Smooth muscle cell (in vitro differentiated cells): Measurements from ENCODE around the gene TMEM233. TPM values are rescaled to one million over a fixed set of nuclear protein-coding genes. Genes with fewer than 3 reads are reported as not detected.

Experiments used
- DNase-seq: peaks from one replicate; lab custom pipeline; 2025; ENCODE audit not compliant: unreplicated experiment; lab: John Stamatoyannopoulos, UW
- H2AFZ ChIP-seq: fragments of 200-600 bp; sonication (generic); 2 replicates; pipeline ENCODE4 v1.6.0; 2016; ENCODE audit warnings: antibody characterized with exemption, low read depth, mild to moderate bottlenecking
- H3F3A ChIP-seq: fragments of 200-600 bp; sonication (generic); 2 replicates; pipeline ENCODE4 v1.6.0; 2017; ENCODE audit warnings: antibody characterized with exemption, low read depth
- H3K27ac ChIP-seq: fragments of 200-600 bp; sonication (generic); 2 replicates; pipeline ENCODE4 v1.5.1; 2016; ENCODE audit warnings: low read depth, mild to moderate bottlenecking
- H3K27me3 ChIP-seq: fragments of 200-600 bp; sonication (generic); 2 replicates; pipeline ENCODE4 v1.6.1; 2016; ENCODE audit warnings: low read depth, mild to moderate bottlenecking
- H3K36me3 ChIP-seq: fragments of 200-600 bp; sonication (generic); 2 replicates; pipeline ENCODE4 v1.5.1; 2016; ENCODE audit warnings: low read depth
- H3K4me1 ChIP-seq: fragments of 200-600 bp; sonication (generic); 2 replicates; pipeline ENCODE4 v1.5.1; 2016; ENCODE audit warnings: low read depth
- H3K4me2 ChIP-seq: fragments of 200-600 bp; sonication (generic); 2 replicates; pipeline ENCODE4 v1.6.0; 2016; ENCODE audit warnings: mild to moderate bottlenecking
- H3K4me3 ChIP-seq: fragments of 200-600 bp; sonication (generic); 2 replicates; pipeline ENCODE4 v1.5.1; 2016; ENCODE audit warnings: mild to moderate bottlenecking
- H3K79me2 ChIP-seq: fragments of 200-600 bp; sonication (generic); 2 replicates; pipeline ENCODE4 v1.6.0; 2016; ENCODE audit warnings: low read depth, mild to moderate bottlenecking
- H3K9ac ChIP-seq: fragments of 200-600 bp; sonication (generic); 2 replicates; pipeline ENCODE4 v1.6.0; 2016; ENCODE audit warnings: low read depth
- H3K9me3 ChIP-seq: fragments of 200-600 bp; sonication (generic); replicated peaks from 2 replicates; pipeline ENCODE4 v1.5.1; 2016; ENCODE audit warnings: low read depth
- H4K20me1 ChIP-seq: fragments of 200-600 bp; sonication (generic); 2 replicates; pipeline ENCODE4 v1.6.0; 2016; ENCODE audit warnings: low read depth
- WGBS: methylation state at CpG from one replicate; pipeline ENCODE4 v1.1.7; 2016; ENCODE audit warnings: low lambda C conversion rate; 5-methylcytosine and 5-hydroxymethylcytosine counted together
- polyA plus RNA-seq: library from polyadenylated mRNA; unstranded; fragments of >200 nt; fragmentation: Nextera tagmentation; extraction: Ambion mirVana; gene quantifications from 2 replicates; pipeline ENCODE4 v1.2.1, GENCODE V29; 2016
- total RNA-seq: library from RNA; depleted of rRNA; stranded (reverse); fragments of >200 nt; gene quantifications from 2 replicates; pipeline ENCODE4 v1.2.3, GENCODE V29; 2014
- TF ChIP-seq, protein P1 (sequence below): fragments of 200-600 bp; sonication (generic); IDR thresholded peaks from 2 replicates; pipeline ENCODE4 v1.5.1; 2017; ENCODE audit warnings: borderline replicate concordance, mild to moderate bottlenecking, antibody characterized with exemption; ENCODE audit not compliant: insufficient read depth, poor library complexity, severe bottlenecking

The TMEM233 gene
- total and polyA plus RNA-seq, 2 experiments from 2014 or later, result not detected

- WGBS, result 92% methylated on average over 1 of the region's 1 CpG
Measured at GRCh38 chr12:119620490-119620889, 26.9 kb downstream of the TMEM233 start.

GRCh38 chr12:119621878-119622277 lies 28.3 kb downstream of the TMEM233 start:
- Histone ChIP-seq H4K20me1 (no peaks in the 10 kb centered on the region), H3K4me3 (no peak overlapping the region), H3K36me3 (no peaks in the 10 kb centered on the region), H3K4me2 (no peak overlapping the region), H2AFZ (no peak overlapping the region), H3K27me3 (peaks cover 5% of the 10 kb centered on the region), H3K9ac (no peak overlapping the region), H3F3A (no peaks in the 10 kb centered on the region), H3K9me3 (no peaks in the 10 kb centered on the region), H3K4me1 (no peaks in the 10 kb centered on the region), H3K27ac (no peak overlapping the region), H3K79me2 (no peaks in the 10 kb centered on the region)
- DNase-seq, result no peak
- TF ChIP-seq, protein P1, sequence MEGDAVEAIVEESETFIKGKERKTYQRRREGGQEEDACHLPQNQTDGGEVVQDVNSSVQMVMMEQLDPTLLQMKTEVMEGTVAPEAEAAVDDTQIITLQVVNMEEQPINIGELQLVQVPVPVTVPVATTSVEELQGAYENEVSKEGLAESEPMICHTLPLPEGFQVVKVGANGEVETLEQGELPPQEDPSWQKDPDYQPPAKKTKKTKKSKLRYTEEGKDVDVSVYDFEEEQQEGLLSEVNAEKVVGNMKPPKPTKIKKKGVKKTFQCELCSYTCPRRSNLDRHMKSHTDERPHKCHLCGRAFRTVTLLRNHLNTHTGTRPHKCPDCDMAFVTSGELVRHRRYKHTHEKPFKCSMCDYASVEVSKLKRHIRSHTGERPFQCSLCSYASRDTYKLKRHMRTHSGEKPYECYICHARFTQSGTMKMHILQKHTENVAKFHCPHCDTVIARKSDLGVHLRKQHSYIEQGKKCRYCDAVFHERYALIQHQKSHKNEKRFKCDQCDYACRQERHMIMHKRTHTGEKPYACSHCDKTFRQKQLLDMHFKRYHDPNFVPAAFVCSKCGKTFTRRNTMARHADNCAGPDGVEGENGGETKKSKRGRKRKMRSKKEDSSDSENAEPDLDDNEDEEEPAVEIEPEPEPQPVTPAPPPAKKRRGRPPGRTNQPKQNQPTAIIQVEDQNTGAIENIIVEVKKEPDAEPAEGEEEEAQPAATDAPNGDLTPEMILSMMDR, result no peak
- 78% methylated on average over 2 of the region's 2 CpGs for WGBS

More at GRCh38 chr12:119620490-119620889, 26.9 kb downstream of the TMEM233 start:
- Histone ChIP-seq H3K27ac (no peak overlapping the region), H3K4me3 (no peak overlapping the region), H3F3A (no peaks in the 10 kb centered on the region), H3K4me2 (no peak overlapping the region), H3K27me3 (peaks cover 5% of the 10 kb centered on the region), H4K20me1 (no peaks in the 10 kb centered on the region), H2AFZ (no peak overlapping the region), H3K79me2 (no peaks in the 10 kb centered on the region), H3K36me3 (no peaks in the 10 kb centered on the region), H3K9me3 (no peaks in the 10 kb centered on the region), H3K9ac (no peak overlapping the region), H3K4me1 (no peaks in the 10 kb centered on the region)
- no peak for DNase-seq
- TF ChIP-seq, protein P1, result no peak

DNA sequence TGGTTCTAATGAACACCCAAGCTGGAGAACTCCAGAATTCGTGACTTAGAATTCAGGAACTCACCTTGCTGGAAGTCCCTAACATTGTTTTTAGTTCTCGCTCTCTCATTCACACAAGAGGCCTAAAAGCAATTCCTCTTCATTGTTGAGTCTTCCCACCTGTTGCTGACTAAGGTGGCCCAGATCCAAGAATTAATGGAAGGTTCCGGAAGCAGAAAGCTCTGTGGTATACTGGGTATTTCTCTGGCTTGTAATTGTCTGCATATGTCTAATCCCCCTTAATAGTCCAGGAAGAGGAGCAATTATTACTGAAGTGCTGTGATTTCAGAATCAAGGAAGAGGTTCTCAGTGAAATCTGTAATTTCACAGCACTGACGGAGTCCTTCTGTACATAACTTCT lies 31.4 kb downstream of the TMEM233 start:
- Histone ChIP-seq H3K4me1 (no peaks in the 10 kb centered on the region), H3K4me2 (no peak overlapping the region), H2AFZ (no peak overlapping the region), H3K79me2 (no peaks in the 10 kb centered on the region), H3K9me3 (no peaks in the 10 kb centered on the region), H3F3A (no peaks in the 10 kb centered on the region), H3K27ac (no peak overlapping the region), H3K4me3 (no peak overlapping the region), H3K36me3 (no peaks in the 10 kb centered on the region), H3K27me3 (peaks cover 5% of the 10 kb centered on the region), H4K20me1 (no peaks in the 10 kb centered on the region), H3K9ac (no peak overlapping the region)
- DNase-seq, result no peak
- TF ChIP-seq, protein P1, result no peak
- 90% methylated on average over 4 of the region's 4 CpGs for WGBS

- no peaks in the 10 kb centered on the region for H3K9me3 ChIP-seq
- H3F3A ChIP-seq, result no peaks in the 10 kb centered on the region
- H3K27me3 ChIP-seq, result no peaks in the 10 kb centered on the region
- H3K9ac ChIP-seq, result no peak overlapping the region
- no peak overlapping the region for H3K4me2 ChIP-seq
- H3K27ac ChIP-seq, result no peak overlapping the region
- DNase-seq, result no peak
- whole genome bisulfite sequencing, result 84% methylated on average over 6 of the region's 6 CpGs
- TF ChIP-seq, protein P1, result no peak
- no peaks in the 10 kb centered on the region for H3K79me2 ChIP-seq
- H2AFZ ChIP-seq, result no peak overlapping the region
- H4K20me1 ChIP-seq, result no peaks in the 10 kb centered on the region
- no peaks in the 10 kb centered on the region for H3K4me1 ChIP-seq
- H3K4me3 ChIP-seq, result no peak overlapping the region
- H3K36me3 ChIP-seq, result no peaks in the 10 kb centered on the region
Measured at GRCh38 chr12:119627019-119627643, 33.6 kb downstream of the TMEM233 start.
